GM18505 (cell line): ENCODE results near the gene DUSP6.

ENCODE experiments used
- ATAC-seq: cut with Tn5 transposase; IDR thresholded peaks from one replicate; pipeline ENCODE4 v1.9.1; 2021; ENCODE audit not compliant: unreplicated experiment
- POLR2A ChIP-seq: IDR thresholded peaks from 4 replicates; pipeline ENCODE4 v1.6.1; 2011; ENCODE audit warnings: borderline replicate concordance; ENCODE audit not compliant: insufficient read depth, insufficient read length; ENCODE audit errors: extremely low read depth

The DUSP6 gene

GRCh38 chr12:89305373-89305772 is 46.9 kb downstream of the DUSP6 start:
- no peak for TF ChIP-seq POLR2A
- ATAC-seq: no peak

GRCh38 chr12:89299931-89300330 is 52.4 kb downstream of the DUSP6 start:
- no peak for ATAC-seq
- TF ChIP-seq POLR2A: no peak

- no peak for TF ChIP-seq POLR2A
- ATAC-seq: no peak
These were observed 52.9 kb downstream of the DUSP6 start for GRCh38 chr12:89299417-89299816.
